HG02981 (cell line): ENCODE measurements around the gene SAMSN1.

Experiments
- ATAC-seq: cut with Tn5 transposase; IDR thresholded peaks from one replicate; pipeline ENCODE4 v1.9.1; 2021; ENCODE audit warnings: mild to moderate bottlenecking, moderate library complexity; ENCODE audit not compliant: unreplicated experiment

Gene SAMSN1

DNA sequence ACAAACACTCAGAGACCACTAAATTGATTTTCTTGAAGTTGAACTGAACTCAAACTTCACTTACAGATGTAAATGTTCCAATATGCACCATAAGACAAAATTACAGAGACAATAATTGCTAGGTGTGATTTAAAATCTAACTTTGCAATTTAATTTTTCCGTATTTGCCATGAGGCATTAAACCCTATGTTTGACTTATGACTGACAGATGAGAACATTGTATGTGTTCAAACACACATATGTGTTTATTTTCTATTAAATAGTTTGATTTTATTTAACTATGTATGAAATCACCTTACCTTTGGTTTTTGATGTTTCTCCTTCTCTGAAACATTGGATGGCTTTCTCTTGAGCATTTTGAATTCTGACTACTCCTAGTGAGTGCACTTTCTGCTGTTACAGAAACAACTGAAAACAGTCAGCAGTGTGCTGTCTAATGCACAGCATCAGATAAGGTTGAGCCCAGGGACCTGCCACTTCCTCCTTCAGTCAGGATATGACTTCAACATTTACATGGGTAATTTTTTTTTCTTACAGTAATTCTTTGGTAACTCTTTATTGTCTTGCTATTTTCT, at the start of gene SAMSN1:
Gene SAMSN1 (minus strand): TSS at position 410 of the 575 bp plus-strand sequence. CDS start 54 bp downstream, at position 356.
- ATAC-seq, result peak; percentile 90

DNA sequence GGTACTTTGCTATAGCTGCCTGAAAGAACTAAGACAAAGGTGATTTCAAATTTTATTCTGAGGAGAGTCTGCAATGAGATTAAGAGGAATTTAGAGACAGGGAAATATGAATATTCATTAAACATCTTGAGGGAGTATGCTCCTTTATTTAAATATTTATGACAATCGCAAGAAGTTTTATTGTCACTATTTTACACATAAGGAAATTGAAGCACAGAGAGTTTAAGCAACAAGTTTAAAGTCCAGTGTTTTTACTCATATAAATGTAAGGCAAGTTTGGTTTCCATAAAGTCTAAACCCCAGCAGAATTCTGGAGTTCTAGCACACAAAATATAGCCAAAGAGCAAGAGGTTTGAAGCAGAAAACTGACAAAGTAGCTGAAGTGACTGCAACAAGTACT, 49.3 kb upstream of the SAMSN1 start:
- ATAC-seq, result no peak

DNA sequence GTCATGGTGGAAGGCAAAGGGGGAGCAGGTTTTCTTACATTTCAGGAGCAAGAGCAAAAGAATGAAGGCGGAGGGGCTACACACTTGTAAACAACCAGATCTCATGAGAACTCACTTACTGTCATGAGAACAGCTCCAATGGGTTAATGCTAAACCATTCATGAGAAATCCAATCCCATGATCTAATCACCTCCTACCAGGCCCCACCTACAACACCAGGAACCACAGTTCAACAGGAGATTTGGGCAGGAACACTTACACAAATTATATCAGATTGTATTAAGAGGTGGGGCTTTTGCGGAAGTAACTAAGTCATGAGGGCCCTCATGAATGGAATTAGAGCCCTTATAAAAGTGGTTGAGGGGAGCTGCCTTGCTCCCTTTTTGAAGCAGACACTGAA, 48.9 kb upstream of the SAMSN1 start:
- no peak for ATAC-seq

DNA sequence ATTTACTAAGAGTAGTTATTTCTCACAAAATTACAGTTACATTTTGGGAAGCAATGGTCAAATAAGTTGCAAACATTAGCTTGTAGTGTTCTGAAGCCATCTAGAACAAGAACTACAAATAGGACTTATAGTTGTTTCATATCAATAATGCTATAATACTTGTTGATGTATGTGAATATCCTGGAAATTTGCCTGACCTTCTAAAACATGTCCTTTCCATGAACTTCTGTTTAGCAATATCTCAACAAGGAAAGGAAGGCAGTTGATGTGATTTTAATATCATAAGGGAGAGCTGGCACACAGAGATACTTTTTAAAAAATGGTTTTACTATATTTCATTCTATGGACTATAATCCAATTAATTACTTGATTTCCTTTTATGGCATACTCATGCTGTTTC, 47.1 kb upstream of the SAMSN1 start:
- no peak for ATAC-seq

DNA sequence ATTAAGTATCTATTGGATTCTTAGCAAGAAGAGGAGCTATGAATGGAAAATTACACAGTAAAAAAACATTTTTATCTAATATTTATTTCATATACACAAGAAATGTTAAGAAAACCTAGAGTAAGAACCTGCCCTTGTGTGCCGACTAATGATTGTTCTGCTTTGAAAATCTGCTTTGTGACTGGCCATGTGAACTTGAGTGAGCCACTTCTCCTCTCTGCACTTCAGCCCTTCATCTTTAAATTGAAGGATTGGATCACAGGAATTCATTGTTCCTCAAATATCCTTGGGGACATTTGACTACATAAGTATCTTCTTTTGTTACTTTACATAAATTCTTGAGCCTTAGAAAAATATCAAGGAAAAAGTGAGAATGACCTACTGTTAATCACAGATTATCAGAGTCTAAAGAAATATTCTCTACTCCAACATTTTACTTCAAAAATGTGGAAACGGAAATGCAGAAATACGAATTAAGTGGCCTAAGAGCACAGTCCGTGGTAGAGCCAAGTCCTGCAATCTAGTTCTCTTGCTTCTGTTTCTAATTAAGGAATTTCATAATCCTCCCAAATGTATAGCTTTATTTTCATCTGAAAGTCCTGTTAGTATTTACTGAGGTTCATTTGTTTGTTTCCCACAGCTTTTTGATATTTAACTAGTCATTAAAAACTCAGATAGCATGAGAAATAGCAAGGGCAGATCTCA, 46.3 kb upstream of the SAMSN1 start:
- no peak for ATAC-seq

DNA sequence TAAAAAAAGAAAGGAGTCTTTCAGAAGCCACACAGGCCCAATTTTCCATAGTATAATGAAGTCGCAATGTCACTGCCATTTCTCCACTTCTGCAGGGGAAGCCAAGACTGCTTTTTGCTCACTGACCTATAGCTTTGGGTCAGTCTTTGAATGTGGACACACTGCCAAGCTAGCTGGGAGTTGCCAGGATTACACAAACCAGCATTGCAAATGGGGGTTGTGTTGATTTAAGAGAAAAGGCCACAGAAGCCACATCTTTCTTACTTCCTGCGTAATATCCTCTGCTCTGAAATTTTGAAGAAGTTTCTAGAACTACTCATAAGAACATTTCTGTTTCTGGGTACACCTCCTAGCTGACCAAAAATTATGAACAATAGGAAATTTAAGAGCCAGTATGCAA, 45.8 kb upstream of the SAMSN1 start:
- ATAC-seq, result no peak

DNA sequence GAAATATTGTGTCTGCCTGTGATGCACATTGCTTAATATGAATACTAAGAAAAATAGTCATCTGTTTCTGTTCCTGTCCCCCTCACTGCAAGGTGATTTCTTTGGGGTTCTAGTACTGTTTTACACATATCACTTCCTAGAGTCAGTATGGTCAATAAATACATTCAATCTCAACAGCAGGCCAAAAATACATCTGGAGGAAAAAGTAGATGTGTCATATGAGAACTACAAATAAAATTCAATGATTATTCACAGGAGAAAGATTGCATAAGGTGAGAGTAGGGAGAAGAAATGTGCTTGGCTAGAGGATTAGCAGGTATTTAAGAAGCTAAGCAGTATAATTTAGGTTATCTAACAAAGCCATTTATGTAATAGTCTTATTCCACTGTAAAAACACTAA, 45.3 kb upstream of the SAMSN1 start:
- no peak for ATAC-seq

DNA sequence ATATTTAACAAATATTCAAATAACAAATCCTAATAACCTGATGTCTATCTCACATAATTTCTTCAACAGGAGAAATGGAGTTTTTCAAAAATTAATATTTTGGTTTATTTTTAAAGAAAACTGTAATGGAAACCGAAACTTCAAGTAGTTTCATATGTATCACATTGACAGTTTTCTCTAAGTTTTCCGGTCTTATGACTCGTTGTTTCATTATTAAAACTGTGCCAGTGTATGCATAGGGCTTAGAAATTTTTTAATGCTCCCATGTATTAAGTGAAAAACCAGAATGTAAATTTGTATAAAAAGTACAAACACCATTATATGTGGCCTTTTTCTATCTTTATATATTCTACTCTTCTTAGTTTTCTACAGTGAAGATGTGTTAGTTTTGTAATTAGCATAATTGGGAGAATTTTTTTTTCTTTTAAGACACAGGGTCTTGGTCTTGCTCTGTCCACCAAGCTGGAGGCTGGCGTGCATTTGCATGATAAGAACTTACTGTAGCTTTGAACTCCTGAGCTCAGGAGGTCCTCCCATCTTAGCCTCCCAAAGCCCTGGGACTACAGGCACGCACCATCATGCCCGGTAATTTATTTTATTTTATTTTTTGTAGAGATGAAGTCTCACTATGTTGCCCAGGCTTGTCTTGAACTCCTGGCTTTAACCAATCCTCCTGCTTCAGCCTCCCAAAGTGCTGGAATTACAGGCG, 43.9 kb upstream of the SAMSN1 start:
- ATAC-seq, result peak; percentile 71

DNA sequence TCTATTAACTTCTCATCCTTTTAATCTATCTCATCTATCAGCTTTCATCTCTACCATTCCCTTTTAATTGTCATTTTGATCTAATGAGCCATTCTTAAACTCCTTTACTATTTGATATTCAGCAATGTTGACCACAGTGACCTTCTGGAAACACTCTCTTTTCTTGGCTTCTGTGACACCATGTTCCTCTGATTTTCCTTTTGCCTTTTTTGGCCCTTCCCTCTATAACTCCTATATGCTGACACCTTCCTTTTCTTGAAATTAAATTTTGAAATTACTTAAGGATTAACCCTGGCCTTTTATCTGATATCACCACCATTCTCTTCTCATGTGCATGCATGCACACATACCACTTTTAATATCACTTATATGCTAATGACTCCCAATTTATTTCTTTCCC, 41.2 kb upstream of the SAMSN1 start:
- no peak for ATAC-seq

DNA sequence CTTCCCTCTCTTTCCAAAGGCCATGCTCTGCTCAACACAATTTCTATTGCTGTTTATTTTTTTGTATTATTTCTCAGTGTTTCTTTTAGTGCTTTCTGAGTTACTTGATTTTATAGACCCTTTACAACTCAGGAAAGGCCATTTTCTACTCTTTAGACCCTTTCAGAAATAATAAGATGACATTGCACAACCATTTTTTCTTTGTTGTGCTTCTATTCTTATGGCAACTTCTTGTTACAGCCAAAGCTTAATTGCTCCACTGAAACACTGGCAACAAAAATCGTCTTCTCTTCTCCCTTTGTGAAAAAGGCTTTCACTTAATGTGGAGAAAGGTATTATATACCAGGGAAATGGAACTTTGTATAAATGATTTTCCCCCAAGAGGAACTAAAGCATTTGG, 39.0 kb upstream of the SAMSN1 start:
- no peak for ATAC-seq

DNA sequence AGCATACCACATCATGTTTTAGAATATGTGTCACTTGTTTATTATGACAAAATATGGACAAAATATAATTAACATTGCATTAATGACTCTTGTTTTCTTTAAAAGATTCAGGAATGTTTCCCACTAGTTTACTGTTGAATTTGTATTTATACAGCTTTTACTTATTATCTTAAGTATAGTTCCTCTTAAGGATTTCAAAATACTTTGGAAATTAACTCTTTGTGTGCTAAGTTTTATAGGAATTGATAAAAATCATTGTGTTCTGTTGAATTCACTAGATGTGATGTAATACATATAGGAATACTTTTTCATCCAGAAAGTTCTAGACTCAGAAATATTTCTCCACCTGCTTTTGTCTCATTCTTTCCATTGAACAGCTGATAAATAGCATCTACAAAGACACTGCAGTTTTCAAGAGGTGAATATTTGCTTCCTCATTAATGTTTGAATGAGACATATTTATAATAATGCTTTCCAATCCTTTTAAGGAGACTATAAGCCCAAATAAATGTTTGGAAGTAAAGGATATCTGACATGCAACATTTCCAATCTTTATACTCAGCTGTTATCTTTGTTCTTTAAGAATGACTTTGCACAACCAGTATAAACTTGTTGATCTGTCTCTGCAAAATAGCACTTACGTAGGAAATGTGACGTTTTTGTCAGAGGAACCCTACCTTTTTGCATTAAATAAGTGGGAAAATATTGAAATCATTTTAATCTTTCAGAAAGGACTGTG, 38.4 kb upstream of the SAMSN1 start:
- ATAC-seq, result no peak

DNA sequence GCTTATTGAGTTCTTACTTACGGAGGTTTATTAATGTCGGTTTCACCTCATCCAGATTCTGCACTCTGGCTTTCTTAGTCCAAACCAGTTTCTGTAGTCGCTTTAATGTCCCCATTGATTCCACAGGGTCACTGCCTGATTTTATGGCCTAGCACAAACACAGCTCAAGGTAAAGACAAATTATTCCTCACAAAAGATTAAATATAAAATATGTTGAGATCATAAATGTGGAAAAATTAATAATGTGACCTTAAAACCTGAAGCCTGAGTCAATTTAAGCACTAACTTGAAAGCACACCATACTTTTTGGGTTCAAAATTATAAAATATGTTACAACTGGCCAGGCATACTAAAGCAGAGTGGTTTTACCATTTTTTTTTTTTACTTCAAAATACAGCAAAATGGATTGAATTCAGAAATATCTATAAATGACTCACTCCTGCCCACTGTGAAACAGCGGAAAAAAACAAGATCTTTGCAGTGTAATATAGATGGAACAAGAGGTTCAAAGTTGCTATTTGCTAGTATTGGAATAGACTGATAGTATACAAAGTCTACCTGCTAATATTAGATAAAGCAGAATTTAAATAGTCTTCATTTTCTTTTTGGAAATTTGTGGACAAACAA, 37.6 kb upstream of the SAMSN1 start:
- ATAC-seq, result no peak

DNA sequence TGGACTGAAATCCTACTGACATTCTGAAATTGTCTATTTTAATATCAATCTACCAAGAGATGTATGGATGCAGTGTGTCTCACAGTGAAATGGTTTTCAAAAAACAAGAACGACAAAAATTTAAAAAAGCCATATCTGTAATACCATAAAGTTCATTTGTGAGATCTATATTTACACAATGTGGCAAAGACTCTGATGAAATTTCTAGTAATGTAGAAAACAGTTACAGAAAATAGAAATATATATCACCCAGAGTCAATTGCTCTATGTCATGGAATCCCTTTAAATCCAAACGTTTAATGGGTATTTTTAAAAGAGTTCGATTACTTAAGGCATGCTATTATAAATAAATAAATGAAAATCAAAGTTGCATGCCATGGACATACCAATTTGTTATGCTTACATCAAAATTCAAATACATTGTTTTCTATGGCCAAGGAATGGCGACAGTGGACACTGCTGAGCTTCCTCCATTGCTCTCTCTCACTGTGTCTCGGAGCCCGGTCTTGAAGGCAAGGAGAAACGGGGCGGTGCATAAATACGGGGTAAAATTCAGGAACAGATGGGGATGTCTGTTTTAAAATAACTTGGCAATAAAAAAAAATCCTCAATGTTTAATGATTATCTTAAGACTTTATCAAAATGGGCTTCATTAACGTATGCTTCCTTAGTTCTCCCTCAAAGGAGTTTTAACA, 37.0 kb upstream of the SAMSN1 start:
- ATAC-seq, result no peak

DNA sequence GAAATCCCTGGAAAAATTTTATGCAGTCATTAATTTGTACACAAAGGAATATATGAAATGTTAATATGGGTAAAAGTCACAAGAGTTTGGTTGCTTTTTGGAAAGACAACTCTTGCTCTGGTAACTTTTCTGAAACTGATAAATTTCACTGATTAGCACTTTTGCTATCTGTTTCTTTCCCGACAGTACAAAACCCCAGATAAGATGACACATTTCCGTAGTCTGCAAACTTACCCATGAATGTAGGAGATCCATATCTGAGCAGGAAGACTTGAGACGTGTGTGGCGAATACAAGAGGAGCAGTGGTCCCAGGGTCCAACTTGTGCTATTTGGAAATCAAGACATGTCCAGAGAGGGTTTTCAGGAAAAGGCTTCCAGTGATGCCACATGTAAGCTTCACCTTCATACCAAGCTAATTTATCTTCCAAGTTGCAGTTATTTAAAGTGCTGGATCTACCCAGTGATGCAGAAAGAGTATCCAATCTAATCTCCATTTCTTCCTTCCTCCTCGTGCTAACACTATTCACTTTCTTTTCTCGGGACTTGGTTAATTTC, 35.9 kb upstream of the SAMSN1 start:
- ATAC-seq, result no peak

DNA sequence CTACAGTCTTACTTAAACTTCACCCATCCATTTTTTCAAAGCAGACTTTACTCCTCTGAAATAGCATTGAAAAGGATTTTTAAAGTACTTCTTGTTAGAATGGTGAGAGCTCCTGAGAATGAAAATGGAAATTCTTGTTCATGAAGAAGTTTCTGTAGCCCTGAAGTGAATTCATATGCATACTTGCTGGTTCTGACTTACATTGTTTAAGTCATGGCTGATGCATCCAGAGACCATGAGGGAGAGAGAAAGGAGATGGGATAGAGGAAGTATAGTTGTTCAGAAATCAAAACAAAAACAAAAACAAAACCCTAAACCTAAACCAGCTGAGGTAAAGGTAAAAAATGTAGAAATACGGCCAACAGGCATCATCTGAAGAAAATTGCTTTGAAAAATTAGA, 27.1 kb upstream of the SAMSN1 start:
- no peak for ATAC-seq

DNA sequence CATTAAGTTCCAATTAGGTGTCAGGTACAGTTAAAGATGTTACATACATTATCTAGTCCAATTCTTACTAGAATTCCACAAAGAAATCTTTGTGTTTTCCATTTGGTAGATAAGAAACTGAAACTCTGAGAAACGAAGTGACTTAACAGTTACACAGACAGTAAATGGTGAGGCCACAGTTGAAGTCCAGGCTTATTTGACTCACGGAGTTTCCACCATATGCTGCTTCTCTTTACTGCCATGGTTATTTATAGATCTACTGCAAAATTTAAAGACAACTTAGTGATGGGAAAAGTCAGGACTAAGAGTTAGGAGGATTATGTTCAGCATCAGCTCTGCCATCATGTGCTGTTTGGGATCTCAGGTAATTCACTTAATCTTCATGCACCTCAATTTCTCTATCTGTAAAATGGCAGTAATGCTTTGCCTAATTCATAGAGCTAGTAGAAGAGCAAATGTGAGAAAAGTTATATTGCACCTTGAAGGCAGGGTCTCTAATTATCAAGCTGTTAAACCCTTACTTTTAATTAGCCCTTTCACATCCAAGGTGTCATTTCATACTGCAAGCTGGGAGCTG, 26.2 kb upstream of the SAMSN1 start:
- ATAC-seq, result no peak

DNA sequence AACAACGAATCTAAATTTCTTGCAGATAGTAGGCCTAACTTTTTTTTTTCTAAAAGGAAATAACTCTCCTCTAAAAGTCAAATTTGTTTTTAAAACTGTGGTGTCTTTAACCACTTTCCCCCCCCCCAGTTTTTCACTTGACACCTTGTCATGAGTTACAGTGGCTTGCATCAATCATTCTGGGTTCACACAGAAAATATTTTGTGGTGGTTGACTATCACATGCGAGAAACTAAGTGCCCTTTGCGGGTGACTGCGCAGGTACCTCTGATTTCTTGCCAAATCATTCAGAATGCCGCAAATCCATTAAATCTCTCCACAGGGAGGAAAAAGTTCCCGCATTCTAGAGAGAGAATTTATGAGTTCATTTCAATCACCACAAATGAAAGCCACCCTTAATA, 23.8 kb upstream of the SAMSN1 start:
- ATAC-seq, result no peak

DNA sequence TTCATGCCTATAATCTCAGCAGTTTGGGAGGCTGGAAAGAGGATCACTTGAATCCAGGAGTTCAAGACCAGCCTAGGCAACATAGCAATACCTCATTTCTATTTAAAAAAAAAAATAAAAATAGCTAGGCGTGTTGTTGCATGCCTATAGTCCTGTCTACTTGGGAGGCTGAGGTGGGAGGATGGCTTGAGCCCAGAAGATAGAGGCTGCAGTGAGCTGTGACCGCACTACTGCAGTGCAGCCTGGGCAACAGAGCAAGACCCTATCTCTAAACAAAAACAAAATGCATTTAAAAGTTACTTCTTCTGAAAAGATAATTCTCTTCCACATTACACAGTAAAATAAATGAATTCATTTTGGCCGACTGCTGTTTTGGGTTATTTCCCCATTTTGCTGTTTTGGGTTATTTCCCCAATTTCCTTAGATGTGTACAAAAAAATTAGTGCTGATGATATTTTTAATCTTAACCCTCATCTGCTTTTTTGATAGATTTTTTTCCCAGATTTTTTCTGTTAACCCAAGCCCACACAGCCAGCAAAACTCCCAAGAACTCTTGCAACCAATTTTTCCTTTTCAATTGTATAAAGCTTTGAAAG, 23.0 kb upstream of the SAMSN1 start:
- no peak for ATAC-seq
